Endothelial cell of umbilical vein (primary cell): Measurements from ENCODE around the gene CAMTA1. TPM values are rescaled to one million over a fixed set of nuclear protein-coding genes. Genes with fewer than 3 reads are reported as not detected.

Source experiments
- BruUV-seq: library from RNA; stranded (reverse); fragments of 400-500 nt; replicated peaks from 2 replicates; lab custom pipeline; 2021; lab: Mats Ljungman, UMichigan
- CTCF ChIA-PET: fragments of 300-600, 350-600 bp; sonication (Branson Sonifier 250); formaldehyde crosslinking; loops from one replicate; lab custom pipeline; 2021; ENCODE audit warnings: antibody characterized with exemption, inconsistent platforms; lab: Charles Lee
- POLR2A ChIA-PET: fragments of 300-600, 350-600 bp; sonication (Branson Sonifier 250); formaldehyde crosslinking; loops from one replicate; lab custom pipeline; 2021; ENCODE audit warnings: antibody characterized with exemption, inconsistent platforms; lab: Charles Lee
- DNase-seq: peaks from one replicate; pipeline ENCODE4 v3.0.0-alpha.2; 2011; ENCODE audit warnings: low read depth, low spot score
- FAIRE-seq: peaks from 2 replicates; lab custom pipeline; 2011; peaks lifted over from hg19 to GRCh38; lab: Jason Lieb, UNC
- H2AFZ ChIP-seq: 2 replicates; pipeline ENCODE4 v1.6.0; 2012; ENCODE audit warnings: low read depth, low read length, control low read depth, inconsistent platforms
- H3K27ac ChIP-seq: 2 replicates; pipeline ENCODE4 v1.5.1; 2011; ENCODE audit warnings: low read depth, mild to moderate bottlenecking, control low read depth, low read length, moderate library complexity; ENCODE audit not compliant: insufficient read depth
- H3K27me3 ChIP-seq, 2 experiments: 2 replicates each; pipeline versions ENCODE4 v1.6.0 to v1.6.1; 2011; ENCODE audit warnings: low read length in 2 of 2, mixed read lengths in 1 of 2; ENCODE audit not compliant: control insufficient read depth in 2 of 2, insufficient read depth in 2 of 2
- H3K36me3 ChIP-seq, 2 experiments: 2 replicates in 1 of 2; 3 replicates in 1 of 2; pipeline ENCODE4 v1.5.1; 2011; ENCODE audit warnings: low read length in 2 of 2, mild to moderate bottlenecking in 1 of 2, moderate library complexity in 1 of 2; ENCODE audit not compliant: control insufficient read depth in 2 of 2, insufficient read depth in 2 of 2; ENCODE audit errors: extremely low read depth in 1 of 2
- H3K4me1 ChIP-seq: 3 replicates; pipeline ENCODE4 v1.5.1; 2011; ENCODE audit warnings: mild to moderate bottlenecking, low read length; ENCODE audit not compliant: control insufficient read depth, insufficient read depth; ENCODE audit errors: extremely low read depth
- H3K4me2 ChIP-seq: 2 replicates; pipeline ENCODE4 v1.6.1; 2011; ENCODE audit warnings: low read length, control low read depth, mixed read lengths; ENCODE audit not compliant: insufficient read depth
- H3K4me3 ChIP-seq, 3 experiments: fragments of 200-600 bp in 1 of 3; sonication (generic), shearing (Covaris generic) in 1 of 3; replicated peaks in 1 of 3; 2 replicates each; pipeline ENCODE4 v1.5.1; 2011 to 2016; ENCODE audit warnings: control low read depth in 3 of 3, low read length in 3 of 3, mild to moderate bottlenecking in 2 of 3, inconsistent platforms in 1 of 3, low read depth in 1 of 3, moderate library complexity in 1 of 3; ENCODE audit not compliant: insufficient read depth in 1 of 3
- H3K79me2 ChIP-seq: 2 replicates; pipeline ENCODE4 v1.6.0; 2012; ENCODE audit warnings: low read length, inconsistent platforms; ENCODE audit not compliant: control insufficient read depth, insufficient read depth
- H3K9ac ChIP-seq: replicated peaks from 2 replicates; pipeline ENCODE3; 2011; ENCODE audit warnings: low read length, control low read depth; ENCODE audit not compliant: insufficient read depth; ENCODE audit errors: extremely low read depth
- H3K9me1 ChIP-seq: replicated peaks from 3 replicates; pipeline ENCODE4 v1.6.0; 2011; ENCODE audit warnings: mild to moderate bottlenecking, low read length; ENCODE audit not compliant: control insufficient read depth, insufficient read depth; ENCODE audit errors: extremely low read depth
- H3K9me3 ChIP-seq: replicated peaks from 2 replicates; pipeline ENCODE4 v1.5.1; 2012; ENCODE audit warnings: low read length, inconsistent platforms; ENCODE audit not compliant: control insufficient read depth, insufficient read depth
- H4K20me1 ChIP-seq: replicated peaks from 2 replicates; pipeline ENCODE3; 2011; ENCODE audit warnings: mild to moderate bottlenecking, low read length; ENCODE audit not compliant: control insufficient read depth, insufficient read depth; ENCODE audit errors: extremely low read depth
- CTCF ChIP-seq, 2 donors: IDR thresholded peaks; 1 replicate in 1 of 2; 2 replicates in 1 of 2; pipeline ENCODE4 v1.5.1; 2011; ENCODE audit warnings: low read length in 2 of 2, mild to moderate bottlenecking in 2 of 2, moderate library complexity in 2 of 2, control low read depth in 1 of 2, inconsistent platforms in 1 of 2, low read depth in 1 of 2; ENCODE audit not compliant: insufficient read depth in 1 of 2; ENCODE audit errors: extremely low read depth in 1 of 2
- EZH2 ChIP-seq: IDR thresholded peaks from 2 replicates; pipeline ENCODE4 v1.6.1; 2012; ENCODE audit warnings: borderline replicate concordance, low read depth, mild to moderate bottlenecking, moderate library complexity, low read length, inconsistent platforms; ENCODE audit not compliant: severe bottlenecking
- FOS ChIP-seq: IDR thresholded peaks from 2 replicates; pipeline ENCODE4 v1.6.1; 2011; ENCODE audit warnings: mild to moderate bottlenecking, low read length, moderate library complexity, borderline replicate concordance; ENCODE audit not compliant: insufficient read depth
- GATA2 ChIP-seq: IDR thresholded peaks from 2 replicates; pipeline ENCODE4 v1.7.0; 2011; ENCODE audit warnings: low read depth, mild to moderate bottlenecking, moderate library complexity, mixed read lengths, low read length; ENCODE audit not compliant: insufficient read length, insufficient read depth
- JUN ChIP-seq: IDR thresholded peaks from 2 replicates; pipeline ENCODE4 v1.6.1; 2011; ENCODE audit warnings: borderline replicate concordance, low read depth; ENCODE audit not compliant: insufficient read length, insufficient read depth
- MAX ChIP-seq: IDR thresholded peaks from 2 replicates; pipeline ENCODE4 v1.6.1; 2011; ENCODE audit not compliant: insufficient read depth, insufficient read length
- MYC ChIP-seq: IDR thresholded peaks from one replicate; pipeline ENCODE4 v1.6.1; 2011; ENCODE audit warnings: mild to moderate bottlenecking, low read depth, low read length
- POLR2A ChIP-seq: IDR thresholded peaks from 2 replicates; pipeline ENCODE4 v1.6.1; 2012; ENCODE audit warnings: low read depth, mild to moderate bottlenecking, control low read depth, low read length
- POLR2AphosphoS5 ChIP-seq: IDR thresholded peaks from 2 replicates; pipeline ENCODE4 v1.6.1; 2012; ENCODE audit warnings: low read depth, mild to moderate bottlenecking, control low read depth, low read length, moderate library complexity; ENCODE audit not compliant: insufficient read depth
- dilution Hi-C: fragments of 300-500 bp; cut with MboI; formaldehyde crosslinking; loops from one replicate; pipeline ENCODE4 v1.15.0; 2019; ENCODE audit warnings: low sequenced_read_pairs; ENCODE audit not compliant: extremely low pct_ligation_motif_present
- intact Hi-C: fragments of 100-400 bp; cut with micrococcal nuclease; formaldehyde crosslinking; loops from one replicate; pipeline ENCODE4 v1.10.0; 2022
- polyA plus RNA-seq, 4 experiments: library from polyadenylated mRNA; depleted of rRNA in 3 of 4; stranded (reverse) in 3 of 4; unstranded in 1 of 4; fragments of >200 nt; gene quantifications; 2 replicates each; pipeline versions ENCODE4 v1.2.1 to v1.2.3, GENCODE V29; 2011 to 2012; ENCODE audit warnings: missing spikeins in 1 of 4
- total RNA-seq: library from RNA; stranded (reverse); gene quantifications from 2 replicates; pipeline ENCODE4 v1.2.3, GENCODE V29; 2021

CAMTA1 gene
- total and polyA plus RNA-seq, 2 donors (not counting 3 experiments of a cell fraction or from before 2014, with no cell fraction given): 50.8 to 92.7 TPM

- POLR2A ChIA-PET: no interaction called here
- H3K27ac ChIP-seq: no peak overlapping the region
- no peaks in the 10 kb centered on the region for H3K4me1 ChIP-seq
- no peaks in the 10 kb centered on the region for H3K27me3 ChIP-seq
- dilution Hi-C loops (no loop called here), intact Hi-C loops (no loop called here)
- H3K79me2 ChIP-seq: no peaks in the 10 kb centered on the region
- H4K20me1 ChIP-seq: no peaks in the 10 kb centered on the region
- no peaks in the 10 kb centered on the region for H3K9me1 ChIP-seq
- no peaks in the 10 kb centered on the region for H3K36me3 ChIP-seq
- no peak overlapping the region for H3K9ac ChIP-seq
- no peak overlapping the region for H2AFZ ChIP-seq
- BruUV-seq: no TSS peak
- CTCF ChIA-PET: no interaction called here
- no peak for FAIRE-seq
- no peak overlapping the region for H3K4me2 ChIP-seq
- TF ChIP-seq POLR2A (no peak), POLR2AphosphoS5 (no peak), MYC (no peak), FOS (no peak), JUN (no peak), MAX (no peak), GATA2 (no peak), CTCF (IDR thresholded peaks at IDR 0.05; ENCODE audit: extremely low read depth in 1 of 2, insufficient read depth in 1 of 2, low read depth in 1 of 2, low read length in 2 of 2) (no peak), EZH2 (no peak)
- no peaks in the 10 kb centered on the region for H3K9me3 ChIP-seq
- DNase-seq: no peak
- no peak overlapping the region for H3K4me3 ChIP-seq
Measured at GRCh38 chr1:7355646-7356045, 570.4 kb downstream of the CAMTA1 start.
